Mucosa of stomach (tissue), 1 donor: Measurements from ENCODE around the gene KCNK17.

Source experiments
- H3K27me3 ChIP-seq: one replicate; pipeline ENCODE4 v1.7.0; 2013; ENCODE audit warnings: mild to moderate bottlenecking, low read length; ENCODE audit not compliant: control insufficient read depth, insufficient read depth
- H3K36me3 ChIP-seq: one replicate; pipeline ENCODE4 v1.7.0; 2013; ENCODE audit warnings: low read length; ENCODE audit not compliant: control insufficient read depth, insufficient read depth
- H3K4me1 ChIP-seq: one replicate; pipeline ENCODE4 v1.7.0; 2013; ENCODE audit warnings: mild to moderate bottlenecking, low read length; ENCODE audit not compliant: control insufficient read depth, insufficient read depth
- H3K4me3 ChIP-seq: one replicate; pipeline ENCODE4 v1.7.0; 2013; ENCODE audit warnings: low read length
- H3K9ac ChIP-seq: one replicate; pipeline ENCODE4 v1.7.0; 2013; ENCODE audit warnings: mild to moderate bottlenecking, low read length, moderate library complexity
- H3K9me3 ChIP-seq: one replicate; pipeline ENCODE4 v1.7.0; 2013; ENCODE audit warnings: mild to moderate bottlenecking, low read length, moderate library complexity; ENCODE audit not compliant: control insufficient read depth
- donor health status: Pancreatic carcinoma.

KCNK17 gene

DNA sequence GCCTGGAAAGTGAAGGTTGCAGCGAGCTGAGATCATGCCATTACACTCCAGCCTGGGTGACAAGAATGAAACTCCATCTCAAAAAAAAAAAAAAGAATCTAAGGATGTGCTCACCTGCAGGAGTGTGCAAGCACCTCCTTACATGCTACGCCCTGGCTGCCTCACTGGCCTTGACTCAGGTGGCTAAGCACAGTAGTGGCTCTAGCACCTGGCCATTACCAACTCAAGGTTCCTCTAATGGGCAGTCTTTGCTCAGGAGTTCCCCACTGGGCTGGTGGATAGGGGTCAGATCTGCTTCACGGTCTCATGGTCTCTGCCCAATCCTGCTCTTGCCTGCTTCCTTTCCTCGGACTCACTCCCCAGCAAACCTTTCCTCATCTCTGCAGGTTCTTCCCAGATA is 39.7 kb downstream of the KCNK17 start:
- peaks cover 30% of the 10 kb centered on the region for H3K4me1 ChIP-seq
- no peaks in the 10 kb centered on the region for H3K36me3 ChIP-seq
- no peak overlapping the region for H3K4me3 ChIP-seq
- no peaks in the 10 kb centered on the region for H3K27me3 ChIP-seq
- H3K9ac ChIP-seq = no peak overlapping the region
- H3K9me3 ChIP-seq = no peaks in the 10 kb centered on the region

DNA sequence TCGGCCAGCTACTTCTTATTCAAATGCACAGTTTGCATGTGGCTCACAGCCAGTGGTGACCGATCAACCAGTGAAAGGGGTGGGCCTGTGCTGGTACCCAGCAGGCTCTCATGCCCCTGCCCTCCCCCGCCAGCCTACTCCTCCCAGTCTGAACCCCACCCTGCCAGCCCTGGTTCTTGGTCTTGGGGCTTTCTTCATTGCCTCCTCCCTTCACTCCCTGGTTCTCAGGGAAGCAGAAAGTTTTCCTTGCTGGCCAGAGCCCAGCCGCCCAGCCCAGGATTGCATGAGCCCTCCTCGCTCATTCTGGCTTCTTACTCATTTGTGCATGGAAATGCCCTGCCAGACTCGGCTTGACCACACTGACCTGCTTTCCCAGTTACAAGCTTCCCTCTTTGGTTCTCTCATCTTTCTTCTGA is 40.8 kb downstream of the KCNK17 start:
- H3K9ac ChIP-seq = no peak overlapping the region
- peaks cover 22% of the 10 kb centered on the region for H3K4me1 ChIP-seq

DNA sequence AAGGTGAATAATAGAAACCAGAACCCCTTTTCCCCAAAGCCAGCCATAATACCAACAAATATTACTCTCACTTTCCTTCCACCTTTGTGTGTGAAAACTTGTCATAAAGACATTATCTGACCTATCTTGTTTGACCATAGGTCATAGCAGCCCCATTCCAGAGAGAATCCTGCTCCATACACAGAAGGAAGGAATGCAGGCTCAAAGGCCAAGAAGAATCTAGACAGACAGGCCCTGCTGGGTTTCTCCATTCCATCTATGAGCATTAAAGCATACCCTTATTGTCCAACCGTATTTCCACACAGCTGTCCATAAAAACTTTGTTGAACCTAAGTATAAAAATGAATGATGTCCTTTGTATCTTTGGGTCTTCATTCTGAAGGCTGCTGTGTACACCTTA is 44.3 kb downstream of the KCNK17 start:
- no peak overlapping the region for H3K4me3 ChIP-seq
- no peaks in the 10 kb centered on the region for H3K36me3 ChIP-seq
- no peaks in the 10 kb centered on the region for H3K27me3 ChIP-seq
- H3K9me3 ChIP-seq = no peaks in the 10 kb centered on the region
- H3K4me1 ChIP-seq = peaks cover 11% of the 10 kb centered on the region
- no peak overlapping the region for H3K9ac ChIP-seq

More for the DNA sequence above, 40.8 kb downstream of the KCNK17 start:
- Histone ChIP-seq H3K36me3 (no peaks in the 10 kb centered on the region), H3K27me3 (no peaks in the 10 kb centered on the region), H3K4me3 (no peak overlapping the region), H3K9me3 (no peaks in the 10 kb centered on the region)

DNA sequence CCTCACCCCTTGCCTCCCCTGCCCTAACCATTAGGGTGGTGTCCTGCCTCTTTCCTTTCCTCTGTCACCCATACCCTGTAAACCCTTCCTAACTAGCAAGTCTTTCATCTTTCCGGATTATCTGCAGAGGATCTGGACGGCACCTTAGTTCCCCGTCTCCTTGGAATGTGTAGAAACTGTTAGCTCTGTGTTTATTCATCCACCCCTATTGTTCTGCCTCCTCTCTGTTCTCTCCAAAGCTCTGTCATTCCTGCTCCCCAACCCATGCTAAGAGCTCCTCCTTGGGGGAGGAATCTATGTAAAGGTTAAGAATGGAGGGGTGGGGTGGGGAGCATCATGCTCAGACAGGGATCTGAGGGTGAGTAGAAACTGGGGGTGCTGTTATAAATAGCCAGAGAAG is 45.5 kb downstream of the KCNK17 start:
- H3K36me3 ChIP-seq = no peaks in the 10 kb centered on the region
- H3K4me3 ChIP-seq = no peak overlapping the region
- H3K4me1 ChIP-seq = peaks cover 8% of the 10 kb centered on the region
- H3K9ac ChIP-seq = no peak overlapping the region
- H3K9me3 ChIP-seq = no peaks in the 10 kb centered on the region
- no peaks in the 10 kb centered on the region for H3K27me3 ChIP-seq

- H3K4me1 ChIP-seq = peaks cover 6% of the 10 kb centered on the region
- H3K27me3 ChIP-seq = no peaks in the 10 kb centered on the region
- no peak overlapping the region for H3K9ac ChIP-seq
- no peak overlapping the region for H3K4me3 ChIP-seq
- no peaks in the 10 kb centered on the region for H3K36me3 ChIP-seq
- H3K9me3 ChIP-seq = no peaks in the 10 kb centered on the region
Measured at GRCh38 chr6:39268171-39268570, 46.0 kb downstream of the KCNK17 start.

GRCh38 chr6:39266782-39267355 is 47.4 kb downstream of the KCNK17 start:
- Histone ChIP-seq H3K9ac (no peak overlapping the region), H3K27me3 (no peaks in the 10 kb centered on the region), H3K4me3 (no peak overlapping the region), H3K9me3 (no peaks in the 10 kb centered on the region), H3K4me1 (peaks cover 4% of the 10 kb centered on the region), H3K36me3 (no peaks in the 10 kb centered on the region)

- Histone ChIP-seq H3K9ac (no peak overlapping the region), H3K36me3 (no peaks in the 10 kb centered on the region), H3K4me1 (peaks cover 4% of the 10 kb centered on the region), H3K9me3 (no peaks in the 10 kb centered on the region), H3K27me3 (no peaks in the 10 kb centered on the region), H3K4me3 (no peak overlapping the region)
Measured at GRCh38 chr6:39266375-39266774, 47.8 kb downstream of the KCNK17 start.

GRCh38 chr6:39263303-39264037 is 50.7 kb downstream of the KCNK17 start:
- H3K9ac ChIP-seq = no peak overlapping the region
- H3K9me3 ChIP-seq = no peaks in the 10 kb centered on the region
- no peaks in the 10 kb centered on the region for H3K36me3 ChIP-seq
- no peak overlapping the region for H3K4me3 ChIP-seq
- H3K27me3 ChIP-seq = no peaks in the 10 kb centered on the region
- H3K4me1 ChIP-seq = peaks cover 4% of the 10 kb centered on the region

DNA sequence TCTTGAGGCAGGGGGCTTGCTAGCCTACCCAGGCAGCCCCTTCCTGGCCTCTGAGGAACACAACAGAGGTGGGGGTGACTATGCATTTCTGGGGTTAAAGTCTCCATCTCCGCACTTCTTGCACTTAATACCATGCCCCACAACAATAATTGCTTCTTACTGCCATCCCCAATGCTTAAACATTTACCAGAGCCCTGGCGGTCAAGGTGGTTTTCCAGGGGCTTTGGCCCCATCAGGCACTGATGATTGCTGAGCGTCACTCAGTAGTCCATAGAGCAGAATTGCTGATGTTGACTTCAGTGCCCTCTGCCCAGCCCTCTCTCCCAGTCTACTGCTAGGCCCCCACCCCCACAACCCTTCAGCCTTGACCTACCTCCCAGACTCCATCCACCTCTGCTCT is 52.5 kb downstream of the KCNK17 start:
- H3K36me3 ChIP-seq = no peaks in the 10 kb centered on the region
- no peak overlapping the region for H3K4me3 ChIP-seq
- peaks cover 4% of the 10 kb centered on the region for H3K4me1 ChIP-seq
- no peaks in the 10 kb centered on the region for H3K27me3 ChIP-seq
- H3K9me3 ChIP-seq = no peaks in the 10 kb centered on the region
- no peak overlapping the region for H3K9ac ChIP-seq

- H3K9ac ChIP-seq = no peak overlapping the region
- H3K36me3 ChIP-seq = no peaks in the 10 kb centered on the region
- H3K9me3 ChIP-seq = no peaks in the 10 kb centered on the region
- no peak overlapping the region for H3K4me3 ChIP-seq
- H3K27me3 ChIP-seq = no peaks in the 10 kb centered on the region
- peaks cover 4% of the 10 kb centered on the region for H3K4me1 ChIP-seq
Measured at GRCh38 chr6:39260953-39261352, 53.3 kb downstream of the KCNK17 start.

DNA sequence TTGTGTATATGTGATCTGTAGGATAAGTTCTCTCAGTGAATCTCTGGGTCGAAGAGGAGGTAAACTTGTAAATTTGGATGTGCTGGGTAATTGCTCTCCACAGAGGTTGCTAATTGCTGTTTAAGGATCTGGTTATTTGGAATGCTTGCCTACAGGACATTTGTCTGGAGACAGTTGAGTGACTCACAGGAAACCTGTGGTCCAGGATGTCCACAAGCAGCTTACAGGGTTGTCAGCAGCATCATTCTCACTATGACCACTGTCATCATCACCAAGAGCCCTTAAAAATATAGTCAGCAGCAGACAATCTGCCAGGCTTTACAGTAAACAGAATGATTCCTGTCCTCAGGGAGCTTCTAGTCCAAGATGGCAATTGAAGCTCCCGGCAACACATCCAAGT is 53.8 kb downstream of the KCNK17 start:
- no peaks in the 10 kb centered on the region for H3K27me3 ChIP-seq
- H3K9me3 ChIP-seq = no peaks in the 10 kb centered on the region
- no peaks in the 10 kb centered on the region for H3K36me3 ChIP-seq
- H3K4me3 ChIP-seq = no peak overlapping the region
- H3K4me1 ChIP-seq = peaks cover 4% of the 10 kb centered on the region
- no peak overlapping the region for H3K9ac ChIP-seq

GRCh38 chr6:39256294-39256940 is 57.8 kb downstream of the KCNK17 start:
- no peaks in the 10 kb centered on the region for H3K27me3 ChIP-seq
- H3K9me3 ChIP-seq = no peaks in the 10 kb centered on the region
- H3K9ac ChIP-seq = no peak overlapping the region
- no peak overlapping the region for H3K4me3 ChIP-seq
- H3K36me3 ChIP-seq = no peaks in the 10 kb centered on the region
- H3K4me1 ChIP-seq = no peaks in the 10 kb centered on the region
